Adrenal gland (tissue), 12 donors: Measurements from ENCODE around the gene LSM4. TPM values are rescaled to one million over a fixed set of nuclear protein-coding genes. Genes with fewer than 3 reads are reported as not detected.

Experiments
- DNase-seq, 7 donors: peaks; one replicate each; pipeline ENCODE4 v3.0.0-alpha.2; 2019 to 2020
- H3K27ac ChIP-seq, 5 donors: fragments of 200-600 bp; sonication (generic) in 4 of 5; 1 replicate in 3 of 5; 2 replicates in 2 of 5; pipeline versions ENCODE4 v1.5.1 to v1.8.0; 2016 to 2020; ENCODE audit warnings: mild to moderate bottlenecking in 1 of 5
- H3K27me3 ChIP-seq: fragments of 200-600 bp; 2 replicates; pipeline ENCODE4 v1.8.0; 2021
- H3K36me3 ChIP-seq, 2 donors: fragments of 200-600 bp; replicated peaks in 1 of 2; 1 replicate in 1 of 2; 2 replicates in 1 of 2; pipeline versions ENCODE4 v1.5.1 to v1.8.0; 2018 to 2022
- H3K4me1 ChIP-seq, 2 donors: fragments of 200-600 bp; replicated peaks in 1 of 2; 1 replicate in 1 of 2; 2 replicates in 1 of 2; pipeline versions ENCODE4 v1.5.1 to v1.8.0; 2018 to 2021
- H3K4me3 ChIP-seq, 4 donors: fragments of 200-600 bp; sonication (generic) in 3 of 4; one replicate each; pipeline ENCODE4 v1.5.1; 2016 to 2018
- H3K9me3 ChIP-seq, 3 donors: fragments of 200-600 bp; sonication (generic) in 1 of 3; replicated peaks in 1 of 3; 1 replicate in 2 of 3; 2 replicates in 1 of 3; pipeline versions ENCODE4 v1.5.1 to v1.8.0; 2016 to 2021
- CTCF ChIP-seq, 6 experiments: fragments of 450-650 bp in 4 of 6; fragments of 200-600 bp in 2 of 6; sonication (generic) in 1 of 6; IDR thresholded peaks; 1 replicate in 5 of 6; 2 replicates in 1 of 6; pipeline versions ENCODE4 v1.5.1 to v1.8.0; 2016 to 2021; ENCODE audit warnings: antibody characterized with exemption in 6 of 6, mild to moderate bottlenecking in 2 of 6, moderate library complexity in 1 of 6
- POLR2A ChIP-seq, 2 donors: fragments of 450-650 bp; IDR thresholded peaks; one replicate each; pipeline ENCODE4 v1.6.1; 2017; ENCODE audit warnings: antibody characterized with exemption in 2 of 2, mild to moderate bottlenecking in 2 of 2, moderate library complexity in 1 of 2
- WGBS, 4 donors: extraction: QIAGEN DNeasy Blood & Tissue Kit in 2 of 4; methylation state at CpG; one replicate each; pipeline versions ENCODE4 v1.1.5 to v1.1.7; 2013 to 2017; 5-methylcytosine and 5-hydroxymethylcytosine counted together
- intact Hi-C, 2 donors: fragments of 100-400 bp; cut with DNase I; formaldehyde crosslinking; loops; one replicate each; pipeline versions ENCODE4 v1.14.1 to v1.15.0; 2022 to 2023
- polyA plus RNA-seq, 3 donors: library from polyadenylated mRNA; stranded (reverse); fragments of 200-250 nt in 2 of 3; fragments of 350-450 nt in 1 of 3; fragmentation: Illumina TruSeq in 1 of 3; extraction: RNeasy Lipid Tissue Mini Kit (QIAGEN cat#74804) in 1 of 3; gene quantifications; one replicate each; pipeline ENCODE4 v1.2.3, GENCODE V29; 2013 to 2014
- total RNA-seq, 9 donors: library from RNA; depleted of rRNA in 4 of 9; stranded (reverse); fragments of >200 nt in 4 of 9; fragments of 120-200 nt in 1 of 9; fragmentation: NEBNext Ultra II Directional in 1 of 9; extraction: Animal tissue kit (Norgen Biotek cat#: 25700) in 1 of 9; gene quantifications; one replicate each; pipeline versions ENCODE4 v1.1.0 to v1.2.4, GENCODE V29; 2013 to 2023
- donor health status: healthy with polysubstance abuse.
- donor health status: Bipolar disorder and iron deficiency.
- donor health status: DM: yes; HTN: yes; CAD: no.
- donor health status: DM: no; HTN: no; CAD: no.
- donor health status: DM: no; HTN: no; CAD: no.
- donor health status: DM: yes; HTN: yes; CAD: no.

Gene LSM4
- total and polyA plus RNA-seq, 12 donors = 105 to 290 (median 161) TPM

- WGBS, 4 donors = 70 to 76% (median 73%) methylated on average over 13 to 14 of the region's 14 CpGs
- no peak for TF ChIP-seq POLR2A (IDR thresholded peaks at IDR 0.05)
- TF ChIP-seq CTCF (IDR thresholded peaks at IDR 0.05) = no peak
- peak in 1 of 7 donors; percentile 60 for DNase-seq
- no peak overlapping the region for H3K4me3 ChIP-seq
- H3K27me3 ChIP-seq = no peaks in the 10 kb centered on the region
- H3K36me3 ChIP-seq = no peaks in the 10 kb centered on the region
- peaks cover 43 to 60% of the 10 kb centered on the region in 2 donors for H3K4me1 ChIP-seq
- peak overlapping the region in 4 of 5 donors; percentile 10 to 97 (median 60) for H3K27ac ChIP-seq
- intact Hi-C loops = no loop called here
- no peaks in the 10 kb centered on the region for H3K9me3 ChIP-seq
Measured at GRCh38 chr19:18320865-18321733, 1.8 kb downstream of the LSM4 start.

GRCh38 chr19:18319591-18320135 lies 3.2 kb downstream of the LSM4 start:
- H3K4me3 ChIP-seq = no peak overlapping the region
- H3K4me1 ChIP-seq = peaks cover 43 to 60% of the 10 kb centered on the region in 2 donors
- TF ChIP-seq CTCF (IDR thresholded peaks at IDR 0.05) (no peak), POLR2A (IDR thresholded peaks at IDR 0.05) (no peak)
- no peaks in the 10 kb centered on the region for H3K9me3 ChIP-seq
- peak overlapping the region in 2 of 5 donors; percentile 79 to 85 for H3K27ac ChIP-seq
- H3K27me3 ChIP-seq = no peaks in the 10 kb centered on the region
- peak in 2 of 7 donors; percentile 29 to 50 for DNase-seq
- no peaks in the 10 kb centered on the region for H3K36me3 ChIP-seq
- WGBS, 4 donors = 55 to 71% (median 62%) methylated on average over 7 of the region's 7 CpGs
- intact Hi-C loops = no loop called here

- Histone ChIP-seq H3K27me3 (no peaks in the 10 kb centered on the region), H3K4me3 (no peak overlapping the region), H3K36me3 (no peaks in the 10 kb centered on the region), H3K27ac (peak overlapping the region in 4 of 5 donors; percentile 37 to 85 (median 74)), H3K9me3 (no peaks in the 10 kb centered on the region), H3K4me1 (peaks cover 34 to 49% of the 10 kb centered on the region in 2 donors)
- TF ChIP-seq POLR2A (IDR thresholded peaks at IDR 0.05) = no peak
- TF ChIP-seq CTCF (IDR thresholded peaks at IDR 0.05) = no peak
- 37 to 56% (median 40%) methylated on average over 8 to 18 of the region's 18 CpGs for WGBS, 4 donors
- peak in 3 of 7 donors; percentile 44 to 59 (median 50) for DNase-seq
- intact Hi-C loops = no loop called here
Measured at GRCh38 chr19:18317961-18318800, 4.7 kb downstream of the LSM4 start.

GRCh38 chr19:18313398-18313797 lies 9.5 kb downstream of the LSM4 start:
- intact Hi-C loops = no loop called here
- Histone ChIP-seq H3K36me3 (peaks cover 0 to 23% of the 10 kb centered on the region in 2 donors), H3K27me3 (no peaks in the 10 kb centered on the region), H3K4me3 (no peak overlapping the region), H3K4me1 (peaks cover 18 to 19% of the 10 kb centered on the region in 2 donors), H3K9me3 (no peaks in the 10 kb centered on the region), H3K27ac (no peak overlapping the region)
- TF ChIP-seq CTCF (IDR thresholded peaks at IDR 0.05) = no peak
- TF ChIP-seq POLR2A (IDR thresholded peaks at IDR 0.05) = no peak
- WGBS, 4 donors = 96 to 100% (median 97%) methylated on average over 3 of the region's 3 CpGs
- DNase-seq = no peak
